Activated naive CD8-positive, alpha-beta T cell (primary cell): Measurements from ENCODE around the gene ESYT1.

Source experiments
- H3K27ac Mint-ChIP-seq: one replicate; pipeline ENCODE4 v1.8.0; 2021; ENCODE audit warnings: mixed read lengths
- H3K27me3 Mint-ChIP-seq: one replicate; pipeline ENCODE4 v1.8.0; 2021; ENCODE audit warnings: mixed read lengths
- H3K36me3 Mint-ChIP-seq: one replicate; pipeline ENCODE4 v1.8.0; 2021; ENCODE audit warnings: mixed read lengths
- H3K4me1 Mint-ChIP-seq: one replicate; pipeline ENCODE4 v1.8.0; 2021; ENCODE audit warnings: low read depth, mixed read lengths
- H3K4me3 Mint-ChIP-seq: one replicate; pipeline ENCODE4 v1.8.0; 2021; ENCODE audit warnings: mild to moderate bottlenecking, mixed read lengths
- H3K9me3 Mint-ChIP-seq: one replicate; pipeline ENCODE4 v1.8.0; 2021; ENCODE audit warnings: low read depth, mixed read lengths

Gene ESYT1

DNA sequence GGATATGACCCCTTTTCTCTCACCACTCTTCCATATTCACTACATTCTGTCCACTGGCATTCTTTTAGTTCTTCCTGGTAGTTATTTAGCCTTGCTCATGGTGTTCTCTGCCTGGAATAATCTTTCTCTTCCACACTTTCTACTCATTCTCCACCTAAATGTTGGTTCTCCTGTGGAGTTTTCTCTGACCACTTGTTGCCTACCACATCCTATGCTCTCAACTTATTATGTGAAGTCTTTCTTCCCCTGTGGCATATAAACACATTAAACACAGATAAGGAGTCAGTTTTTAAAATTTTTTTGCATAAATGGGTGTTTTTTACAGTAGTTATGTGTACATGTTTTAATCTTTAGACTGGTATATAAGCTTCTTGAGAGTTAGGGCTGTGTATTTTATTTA is 64.5 kb downstream of the ESYT1 start:
- no peaks in the 10 kb centered on the region for H3K9me3 Mint-ChIP-seq
- peaks cover 32% of the 10 kb centered on the region for H3K4me1 Mint-ChIP-seq
- H3K27me3 Mint-ChIP-seq, result no peaks in the 10 kb centered on the region
- H3K4me3 Mint-ChIP-seq, result no peak overlapping the region
- H3K27ac Mint-ChIP-seq, result no peak overlapping the region
- peaks cover 5% of the 10 kb centered on the region for H3K36me3 Mint-ChIP-seq

DNA sequence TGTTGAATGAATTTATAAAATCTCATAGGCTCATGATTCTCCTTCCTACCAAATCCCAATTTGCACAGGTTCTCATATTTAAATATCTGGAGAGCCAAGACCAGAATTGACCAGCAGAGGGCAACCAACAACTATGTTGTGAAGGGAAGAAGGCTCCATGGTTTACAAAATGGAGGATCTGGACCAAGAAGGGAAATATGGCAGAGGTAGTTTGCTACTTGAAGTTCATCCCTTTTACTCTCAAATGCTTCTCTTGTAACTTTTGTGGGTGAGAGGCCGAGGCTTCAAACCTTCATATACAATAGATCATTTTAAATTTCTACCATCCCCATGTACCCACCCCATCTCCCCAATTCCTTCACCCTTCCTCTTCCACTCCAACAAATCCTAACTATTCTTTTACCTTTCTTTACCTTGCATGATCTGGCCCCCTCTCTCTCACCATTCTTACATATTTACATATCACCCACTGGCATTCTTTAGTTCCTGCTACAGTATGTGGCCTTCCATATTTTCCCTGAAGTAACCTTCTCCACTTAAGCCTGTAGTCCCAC is 65.0 kb downstream of the ESYT1 start:
- Mint-ChIP-seq H3K9me3 (no peaks in the 10 kb centered on the region), H3K27me3 (no peaks in the 10 kb centered on the region), H3K27ac (peak overlapping the region; percentile 71), H3K4me1 (peaks cover 27% of the 10 kb centered on the region), H3K4me3 (no peak overlapping the region), H3K36me3 (peaks cover 5% of the 10 kb centered on the region)
